CD14-positive monocyte (primary cell): ENCODE results near the gene NADK. TPM values are rescaled to one million over a fixed set of nuclear protein-coding genes. Genes with fewer than 3 reads are reported as not detected.
A peak's percentile ranks its signal among the peaks of the same experiment; 100 is the strongest.
"Not testable (repeated sequence)": the region's sequence is repeated elsewhere in the genome, so short reads cannot be mapped to it uniquely, and the experiment has no call there.

Source experiments
- DNase-seq, 3 donors: peaks; one replicate each; pipeline ENCODE4 v3.0.0-alpha.2; 2011 to 2022
- H2AFZ ChIP-seq: 2 replicates; pipeline ENCODE4 v1.6.0; 2012; ENCODE audit warnings: mild to moderate bottlenecking, low read depth, low read length, inconsistent platforms; ENCODE audit not compliant: insufficient read depth, poor library complexity, severe bottlenecking
- H3K27ac ChIP-seq, 2 donors: 1 replicate in 1 of 2; 2 replicates in 1 of 2; pipeline ENCODE4 v1.5.1; 2012 to 2013; ENCODE audit warnings: low read length in 2 of 2, control low read depth in 1 of 2, inconsistent platforms in 1 of 2, low read depth in 1 of 2, mild to moderate bottlenecking in 1 of 2
- H3K27me3 ChIP-seq, 2 donors: one replicate each; pipeline versions ENCODE4 v1.6.0 to v1.6.1; 2011 to 2013; ENCODE audit warnings: low read length in 2 of 2; ENCODE audit not compliant: control insufficient read depth in 2 of 2, insufficient read depth in 2 of 2
- H3K36me3 ChIP-seq, 2 donors: replicated peaks in 1 of 2; 1 replicate in 1 of 2; 2 replicates in 1 of 2; pipeline versions ENCODE4 v1.5.1 to v1.6.1; 2012 to 2013; ENCODE audit warnings: low read length in 2 of 2, control low read depth in 1 of 2, inconsistent platforms in 1 of 2, mild to moderate bottlenecking in 1 of 2; ENCODE audit not compliant: insufficient read depth in 2 of 2, control insufficient read depth in 1 of 2
- H3K4me1 ChIP-seq, 2 donors: 1 replicate in 1 of 2; 2 replicates in 1 of 2; pipeline versions ENCODE4 v1.5.1 to v1.6.1; 2012 to 2013; ENCODE audit warnings: low read length in 2 of 2, control low read depth in 1 of 2, inconsistent platforms in 1 of 2, mild to moderate bottlenecking in 1 of 2, moderate library complexity in 1 of 2; ENCODE audit not compliant: insufficient read depth in 2 of 2, control insufficient read depth in 1 of 2
- H3K4me2 ChIP-seq: replicated peaks from 2 replicates; pipeline ENCODE3; 2012; ENCODE audit warnings: low read length, moderate library complexity, mild to moderate bottlenecking; ENCODE audit not compliant: poor library complexity, severe bottlenecking; ENCODE audit errors: extremely low read depth
- H3K4me3 ChIP-seq, 3 experiments: fragments of 200-600 bp in 1 of 3; sonication (generic) in 1 of 3; replicated peaks in 1 of 3; 1 replicate in 2 of 3; 2 replicates in 1 of 3; pipeline ENCODE4 v1.5.1; 2011 to 2013; ENCODE audit warnings: low read length in 3 of 3, mild to moderate bottlenecking in 3 of 3, control low read depth in 2 of 3, low read depth in 2 of 3, inconsistent platforms in 1 of 3, moderate library complexity in 1 of 3
- H3K79me2 ChIP-seq: 2 replicates; pipeline ENCODE4 v1.6.0; 2012; ENCODE audit warnings: mild to moderate bottlenecking, control low read depth, inconsistent platforms, low read length, moderate library complexity; ENCODE audit not compliant: insufficient read depth
- H3K9ac ChIP-seq: 2 replicates; pipeline ENCODE4 v1.6.0; 2017; ENCODE audit warnings: low read length, mild to moderate bottlenecking; ENCODE audit not compliant: insufficient read depth, poor library complexity, severe bottlenecking
- H3K9me3 ChIP-seq, 2 donors: replicated peaks in 1 of 2; 1 replicate in 1 of 2; 2 replicates in 1 of 2; pipeline versions ENCODE4 v1.5.1 to v1.6.1; 2012 to 2013; ENCODE audit warnings: low read length in 2 of 2, control low read depth in 1 of 2; ENCODE audit not compliant: control insufficient read depth in 1 of 2, insufficient read depth in 1 of 2
- H4K20me1 ChIP-seq: 2 replicates; pipeline ENCODE4 v1.6.0; 2012; ENCODE audit warnings: mild to moderate bottlenecking, low read length, control low read depth, moderate library complexity; ENCODE audit not compliant: insufficient read depth
- H3K27ac Mint-ChIP-seq, 7 donors: one replicate each; pipeline ENCODE4 v1.8.0; 2020; ENCODE audit warnings: mild to moderate bottlenecking in 7 of 7, mixed read lengths in 7 of 7, moderate library complexity in 6 of 7, inconsistent platforms in 2 of 7
- H3K27me3 Mint-ChIP-seq, 3 donors: one replicate each; pipeline ENCODE4 v1.8.0; 2021 to 2022; ENCODE audit warnings: low read depth in 3 of 3, mild to moderate bottlenecking in 3 of 3, mixed read lengths in 3 of 3, moderate library complexity in 3 of 3, inconsistent platforms in 1 of 3
- H3K36me3 Mint-ChIP-seq, 2 donors: one replicate each; pipeline ENCODE4 v1.8.0; 2020; ENCODE audit warnings: mixed read lengths in 2 of 2, inconsistent platforms in 1 of 2, mild to moderate bottlenecking in 1 of 2
- H3K4me1 Mint-ChIP-seq: one replicate; pipeline ENCODE4 v1.8.0; 2020; ENCODE audit warnings: mild to moderate bottlenecking, mixed read lengths
- H3K4me3 Mint-ChIP-seq, 2 donors: one replicate each; pipeline ENCODE4 v1.8.0; 2020; ENCODE audit warnings: mild to moderate bottlenecking in 2 of 2, mixed read lengths in 2 of 2, moderate library complexity in 1 of 2
- H3K9me3 Mint-ChIP-seq, 7 donors: one replicate each; pipeline ENCODE4 v1.8.0; 2020 to 2022; ENCODE audit warnings: mixed read lengths in 7 of 7, mild to moderate bottlenecking in 6 of 7, moderate library complexity in 6 of 7, inconsistent platforms in 2 of 7
- WGBS: methylation state at CpG from one replicate; pipeline ENCODE4 v1.1.5; 2013; ENCODE audit warnings: missing lambda C conversion rate; ENCODE audit not compliant: insufficient coverage; 5-methylcytosine and 5-hydroxymethylcytosine counted together
- intact Hi-C, 2 donors: fragments of 100-400 bp; cut with micrococcal nuclease; formaldehyde crosslinking; loops; one replicate each; pipeline versions ENCODE4 v1.15.0 to v1.15.1; 2023
- polyA plus RNA-seq, 3 donors: library from polyadenylated mRNA; depleted of rRNA in 1 of 3; unstranded in 2 of 3; stranded (reverse) in 1 of 3; fragments of 300-500 nt in 2 of 3; fragments of >200 nt in 1 of 3; fragmentation: Illumina TruSeq in 2 of 3; gene quantifications; 1 replicate in 2 of 3; 2 replicates in 1 of 3; pipeline ENCODE4 v1.2.3, GENCODE V29; 2012 to 2021
- TF ChIP-seq, protein P1 (sequence below): fragments of 200-600 bp; IDR thresholded peaks from one replicate; pipeline ENCODE4 v1.8.0; 2022; ENCODE audit warnings: antibody characterized with exemption, mild to moderate bottlenecking

Gene NADK
- polyA plus RNA-seq, 3 donors = 175 to 425 (median 235) TPM

DNA sequence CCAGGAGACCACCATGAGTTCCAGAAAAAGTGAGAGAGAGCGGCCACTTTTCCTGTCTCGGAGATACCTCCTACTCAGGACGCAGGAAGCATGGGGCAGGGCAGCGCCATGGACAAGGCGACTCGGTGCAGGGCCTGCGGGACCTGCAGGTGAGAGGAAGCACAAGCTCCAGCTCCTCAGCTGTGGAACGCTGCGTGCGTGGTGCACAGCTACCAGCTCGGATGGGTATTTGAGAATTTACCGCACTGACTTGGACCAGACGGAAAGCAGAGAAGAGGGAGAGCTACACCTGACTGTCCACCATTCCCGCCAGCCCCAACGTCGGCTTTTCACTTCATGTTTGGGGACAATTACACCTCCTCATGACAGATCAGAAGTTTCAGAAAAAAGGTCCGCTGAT lies 45.9 kb downstream of the NADK start:
- WGBS = 94% methylated on average over 16 of the region's 17 CpGs
- H3K36me3 ChIP-seq = peaks cover 16 to 33% of the 10 kb centered on the region in 2 donors

GRCh38 chr1:1730870-1731269 lies 47.4 kb downstream of the NADK start:
- H4K20me1 ChIP-seq = no peaks in the 10 kb centered on the region
- Mint-ChIP-seq H3K4me3 (no peak overlapping the region), H3K4me1 (peaks cover 9% of the 10 kb centered on the region), H3K27me3 (no peaks in the 10 kb centered on the region), H3K9me3 (peaks cover 0 to 1% (median 0%) of the 10 kb centered on the region in 7 donors), H3K27ac (peak overlapping the region in 1 of 7 donors; percentile 26), H3K36me3 (peaks cover 31 to 59% of the 10 kb centered on the region in 2 donors)
- no peak for DNase-seq
- peaks cover 0 to 4% of the 10 kb centered on the region in 2 donors for H3K4me1 ChIP-seq
- 98% methylated on average over 11 of the region's 17 CpGs for WGBS
- H3K4me2 ChIP-seq = no peak overlapping the region
- no peaks in the 10 kb centered on the region for H3K79me2 ChIP-seq
- H3K27me3 ChIP-seq = no peaks in the 10 kb centered on the region
- H3K9me3 ChIP-seq = no peaks in the 10 kb centered on the region
- H3K9ac ChIP-seq = no peak overlapping the region
- no peak overlapping the region for H3K4me3 ChIP-seq
- no peak overlapping the region for H3K27ac ChIP-seq
- H2AFZ ChIP-seq = no peak overlapping the region
- TF ChIP-seq, protein P1, sequence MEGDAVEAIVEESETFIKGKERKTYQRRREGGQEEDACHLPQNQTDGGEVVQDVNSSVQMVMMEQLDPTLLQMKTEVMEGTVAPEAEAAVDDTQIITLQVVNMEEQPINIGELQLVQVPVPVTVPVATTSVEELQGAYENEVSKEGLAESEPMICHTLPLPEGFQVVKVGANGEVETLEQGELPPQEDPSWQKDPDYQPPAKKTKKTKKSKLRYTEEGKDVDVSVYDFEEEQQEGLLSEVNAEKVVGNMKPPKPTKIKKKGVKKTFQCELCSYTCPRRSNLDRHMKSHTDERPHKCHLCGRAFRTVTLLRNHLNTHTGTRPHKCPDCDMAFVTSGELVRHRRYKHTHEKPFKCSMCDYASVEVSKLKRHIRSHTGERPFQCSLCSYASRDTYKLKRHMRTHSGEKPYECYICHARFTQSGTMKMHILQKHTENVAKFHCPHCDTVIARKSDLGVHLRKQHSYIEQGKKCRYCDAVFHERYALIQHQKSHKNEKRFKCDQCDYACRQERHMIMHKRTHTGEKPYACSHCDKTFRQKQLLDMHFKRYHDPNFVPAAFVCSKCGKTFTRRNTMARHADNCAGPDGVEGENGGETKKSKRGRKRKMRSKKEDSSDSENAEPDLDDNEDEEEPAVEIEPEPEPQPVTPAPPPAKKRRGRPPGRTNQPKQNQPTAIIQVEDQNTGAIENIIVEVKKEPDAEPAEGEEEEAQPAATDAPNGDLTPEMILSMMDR = no peak
- intact Hi-C loops = no loop called here
- peaks cover 16 to 33% of the 10 kb centered on the region in 2 donors for H3K36me3 ChIP-seq

More for the DNA sequence above, 45.9 kb downstream of the NADK start:
- no peak for DNase-seq
- Mint-ChIP-seq H3K27me3 (peaks cover 0 to 2% (median 0%) of the 10 kb centered on the region in 3 donors), H3K4me3 (no peak overlapping the region), H3K36me3 (peaks cover 34 to 71% of the 10 kb centered on the region in 2 donors), H3K4me1 (peaks cover 9% of the 10 kb centered on the region), H3K27ac (no peak overlapping the region), H3K9me3 (peaks cover 0 to 1% (median 0%) of the 10 kb centered on the region in 7 donors)
- Histone ChIP-seq H2AFZ (no peak overlapping the region), H4K20me1 (no peaks in the 10 kb centered on the region), H3K79me2 (no peaks in the 10 kb centered on the region), H3K9me3 (no peaks in the 10 kb centered on the region), H3K4me2 (no peak overlapping the region), H3K4me3 (no peak overlapping the region), H3K27ac (no peak overlapping the region), H3K27me3 (no peaks in the 10 kb centered on the region), H3K4me1 (peaks cover 0 to 4% of the 10 kb centered on the region in 2 donors), H3K9ac (no peak overlapping the region)
- intact Hi-C loops = no loop called here
- TF ChIP-seq, protein P1 = no peak

DNA sequence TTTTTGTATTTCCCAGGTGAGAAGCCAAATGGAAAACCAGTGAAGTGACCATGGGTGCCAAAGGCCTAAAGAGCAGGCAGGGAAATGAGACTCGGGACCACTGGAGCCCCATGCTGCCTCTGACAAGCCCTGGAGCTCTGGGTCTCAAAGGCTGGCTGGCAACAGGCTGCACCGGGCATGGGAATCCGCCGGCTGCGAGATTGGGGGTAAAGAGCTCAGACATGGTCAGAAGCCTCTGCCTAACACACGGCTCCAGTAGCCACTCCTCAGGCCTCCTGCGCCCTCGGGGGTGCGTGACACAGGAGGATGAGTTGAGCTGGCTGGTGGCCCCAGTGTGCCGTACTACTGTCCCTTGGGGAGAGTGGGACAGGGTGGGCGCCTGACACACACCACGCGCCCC lies 48.0 kb downstream of the NADK start:
- H3K9me3 ChIP-seq, H3K4me2 ChIP-seq, intact Hi-C loops, H3K9me3 Mint-ChIP-seq, H3K4me3 Mint-ChIP-seq, H3K79me2 ChIP-seq, H3K27ac Mint-ChIP-seq, H3K9ac ChIP-seq, DNase-seq, H3K4me3 ChIP-seq, H3K4me1 Mint-ChIP-seq, H3K27ac ChIP-seq, H3K27me3 ChIP-seq, H3K4me1 ChIP-seq, H4K20me1 ChIP-seq, H3K27me3 Mint-ChIP-seq, H2AFZ ChIP-seq: not testable (repeated sequence)
- peaks cover 16 to 32% of the 10 kb centered on the region in 2 donors for H3K36me3 ChIP-seq
- no CpG with 5 or more reads among the region's 13 CpGs for WGBS
- peaks cover 26 to 53% of the 10 kb centered on the region in 2 donors for H3K36me3 Mint-ChIP-seq
